GM12873 (cell line): ENCODE measurements around the gene SUSD5.

Experiments used
- TF ChIP-seq, protein P1 (sequence below): IDR thresholded peaks from 2 replicates; pipeline ENCODE4 v1.5.1; 2012; ENCODE audit warnings: low read depth, mild to moderate bottlenecking, moderate library complexity, low read length, control low read depth; ENCODE audit not compliant: insufficient read depth; ENCODE audit errors: missing control alignments

SUSD5 gene

DNA sequence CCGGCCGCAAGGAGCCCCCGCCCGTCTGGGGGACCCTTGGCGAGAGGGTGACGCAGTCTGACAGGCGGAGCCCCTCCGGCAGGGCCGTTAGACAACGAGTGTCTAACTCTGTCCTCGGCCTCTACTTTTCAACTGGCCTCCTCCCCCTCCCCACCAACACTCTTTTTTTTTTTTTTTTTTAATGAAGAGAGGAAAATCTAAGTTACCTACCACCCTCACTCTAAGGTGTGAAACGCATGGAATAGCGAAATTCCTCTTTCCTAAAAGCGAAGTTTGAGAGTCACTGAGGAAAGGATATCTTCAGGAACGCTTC lies 521 bp upstream of the SUSD5 start:
- TF ChIP-seq, protein P1, sequence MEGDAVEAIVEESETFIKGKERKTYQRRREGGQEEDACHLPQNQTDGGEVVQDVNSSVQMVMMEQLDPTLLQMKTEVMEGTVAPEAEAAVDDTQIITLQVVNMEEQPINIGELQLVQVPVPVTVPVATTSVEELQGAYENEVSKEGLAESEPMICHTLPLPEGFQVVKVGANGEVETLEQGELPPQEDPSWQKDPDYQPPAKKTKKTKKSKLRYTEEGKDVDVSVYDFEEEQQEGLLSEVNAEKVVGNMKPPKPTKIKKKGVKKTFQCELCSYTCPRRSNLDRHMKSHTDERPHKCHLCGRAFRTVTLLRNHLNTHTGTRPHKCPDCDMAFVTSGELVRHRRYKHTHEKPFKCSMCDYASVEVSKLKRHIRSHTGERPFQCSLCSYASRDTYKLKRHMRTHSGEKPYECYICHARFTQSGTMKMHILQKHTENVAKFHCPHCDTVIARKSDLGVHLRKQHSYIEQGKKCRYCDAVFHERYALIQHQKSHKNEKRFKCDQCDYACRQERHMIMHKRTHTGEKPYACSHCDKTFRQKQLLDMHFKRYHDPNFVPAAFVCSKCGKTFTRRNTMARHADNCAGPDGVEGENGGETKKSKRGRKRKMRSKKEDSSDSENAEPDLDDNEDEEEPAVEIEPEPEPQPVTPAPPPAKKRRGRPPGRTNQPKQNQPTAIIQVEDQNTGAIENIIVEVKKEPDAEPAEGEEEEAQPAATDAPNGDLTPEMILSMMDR, result no peak

DNA sequence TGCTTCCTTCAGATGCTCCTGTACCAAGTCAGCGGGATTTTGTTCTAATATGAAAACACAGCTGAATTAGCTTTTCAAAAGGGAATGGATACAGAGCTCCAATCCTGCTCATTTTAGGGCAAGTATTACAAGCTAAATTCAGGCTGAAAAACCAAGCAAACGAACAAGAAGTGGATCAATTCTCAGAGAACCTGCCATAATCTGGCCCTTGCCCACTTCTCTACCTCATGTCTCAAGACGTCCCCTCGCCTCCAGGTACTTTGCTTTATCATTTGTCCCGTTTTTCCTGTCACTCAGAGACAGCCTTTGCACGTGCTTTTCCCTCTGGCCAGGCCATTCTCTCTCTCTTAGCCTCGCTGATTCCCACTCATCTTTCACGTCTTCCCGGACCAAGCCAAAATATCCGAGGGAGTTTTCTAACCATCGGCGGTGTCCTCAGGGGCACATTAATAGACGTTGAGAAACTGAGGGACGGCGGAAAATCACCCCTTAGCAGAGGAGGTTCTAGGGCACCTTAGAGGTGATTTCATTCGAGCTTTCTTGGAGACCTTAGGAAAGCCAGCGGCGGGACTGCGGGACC lies 654 bp downstream of the SUSD5 start:
- TF ChIP-seq, protein P1, result no peak

DNA sequence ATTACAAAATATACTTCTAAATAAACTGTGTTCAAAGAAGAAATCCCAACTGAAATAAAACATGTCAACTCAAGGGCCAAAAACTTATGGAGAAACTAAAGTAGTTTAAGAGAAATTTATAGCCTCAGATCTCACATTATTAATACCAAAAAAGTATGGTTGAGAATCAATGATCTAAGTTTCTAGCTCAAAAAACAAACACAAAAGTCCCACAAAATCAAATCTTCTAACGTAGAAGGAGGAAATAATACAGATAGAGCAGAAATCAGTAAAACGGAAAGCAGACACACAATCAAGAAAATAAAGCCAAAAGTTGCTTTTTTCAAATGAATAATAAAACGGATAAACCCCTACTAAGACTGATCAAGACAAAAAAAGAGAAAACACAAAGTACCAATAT lies 2.9 kb downstream of the SUSD5 start:
- TF ChIP-seq, protein P1, result no peak

DNA sequence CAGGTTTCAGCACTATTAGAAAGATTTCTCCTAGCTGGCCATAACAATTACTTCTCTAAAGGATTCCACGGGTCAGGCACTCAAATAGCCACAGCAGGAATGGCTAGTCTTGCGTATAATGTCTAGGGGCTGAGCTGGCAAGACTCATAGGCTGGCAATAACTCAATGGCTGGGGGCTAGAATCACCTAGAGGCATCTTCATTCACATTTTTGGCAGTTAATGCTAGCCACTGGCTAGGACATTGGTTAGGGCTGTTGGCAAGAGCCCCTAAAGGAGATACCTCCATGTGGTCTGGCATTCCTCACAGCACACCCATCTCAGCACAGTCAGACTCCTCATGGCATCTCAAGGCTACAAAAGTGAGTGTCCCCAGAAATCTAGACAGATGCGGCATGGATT lies 6.2 kb downstream of the SUSD5 start:
- TF ChIP-seq, protein P1, result no peak

DNA sequence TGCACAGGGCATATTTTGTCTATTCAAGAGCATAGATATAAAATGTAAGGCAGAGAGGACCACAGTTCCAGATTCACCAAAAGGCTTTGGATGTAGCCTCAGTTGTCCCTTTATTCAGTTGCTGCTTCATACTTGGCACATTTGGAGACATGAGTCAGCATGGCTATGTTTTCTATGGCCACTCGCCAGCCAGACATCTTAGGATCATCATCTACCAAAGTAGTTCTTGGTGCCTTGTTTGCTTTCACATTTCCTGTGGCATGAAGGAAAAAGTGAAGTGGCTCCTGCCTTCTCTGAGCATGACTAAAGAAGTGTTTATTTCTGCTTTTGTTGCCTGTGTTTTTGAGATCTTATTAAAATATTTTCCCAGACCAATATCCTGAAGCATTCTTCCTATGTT lies 7.2 kb downstream of the SUSD5 start:
- TF ChIP-seq, protein P1, result no peak

DNA sequence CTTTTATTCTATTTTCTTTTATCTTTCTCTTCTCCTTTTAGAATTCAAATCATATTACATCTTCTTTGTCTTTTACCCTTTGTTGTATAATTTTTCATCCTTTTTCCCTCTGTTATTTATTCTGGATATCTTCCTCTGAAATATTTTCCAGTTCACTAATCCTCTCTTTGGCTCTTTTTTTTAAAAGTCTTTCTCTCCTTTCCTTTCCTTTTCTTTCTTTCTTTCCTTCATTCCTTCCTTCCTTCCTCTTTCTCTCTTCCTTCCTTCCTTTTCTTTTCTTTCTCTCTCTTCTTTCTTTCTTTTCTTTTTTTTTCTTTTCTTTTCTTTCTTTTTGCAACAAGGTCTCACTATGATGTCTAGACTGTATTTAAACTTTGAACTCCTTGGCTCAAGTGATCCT lies 9.3 kb downstream of the SUSD5 start:
- TF ChIP-seq, protein P1, result no peak

DNA sequence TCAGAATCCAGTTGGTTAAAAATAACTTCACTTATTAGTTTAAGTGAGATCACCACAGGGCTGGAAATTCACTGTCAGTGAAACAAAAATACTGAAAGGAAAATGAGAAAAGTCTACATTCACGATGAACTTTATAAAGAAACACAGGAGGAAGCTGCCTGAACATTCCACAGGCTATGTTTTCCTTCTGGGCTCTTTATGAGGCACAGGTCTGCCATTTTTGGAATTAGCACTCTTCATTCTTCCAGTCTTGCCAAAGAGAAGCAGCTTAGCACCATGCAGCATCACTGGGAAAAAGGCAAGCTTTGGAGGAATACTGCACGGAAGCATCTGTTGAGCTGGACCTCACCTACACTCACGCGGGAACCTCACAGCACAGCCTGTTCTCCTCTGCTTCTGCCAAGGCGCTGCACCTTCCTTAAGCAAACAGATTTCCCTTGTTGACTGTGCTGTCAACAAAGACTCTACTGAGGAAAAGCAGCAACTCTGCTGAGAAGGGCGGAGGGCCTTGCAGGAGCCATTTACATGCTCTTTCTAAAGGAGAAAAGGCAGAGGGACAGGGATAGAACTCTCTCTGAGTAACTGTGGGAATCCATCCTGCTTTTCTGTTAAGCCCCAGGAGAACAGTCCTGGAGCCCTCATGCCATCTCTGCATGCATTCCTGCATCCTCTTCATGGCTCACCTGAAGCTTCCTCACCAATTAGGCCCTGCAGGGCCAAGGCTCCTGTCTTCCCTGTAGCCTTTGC lies 15.7 kb downstream of the SUSD5 start:
- TF ChIP-seq, protein P1, result no peak
